Measurements from ENCODE around the gene SLC4A2. TPM values are rescaled to one million over a fixed set of nuclear protein-coding genes. Genes with fewer than 3 reads are reported as not detected.

Gene SLC4A2
- total and polyA plus RNA-seq, 5 donors from 2014 or later, result 11.6 to 71.7 (median 13.0) TPM

DNA sequence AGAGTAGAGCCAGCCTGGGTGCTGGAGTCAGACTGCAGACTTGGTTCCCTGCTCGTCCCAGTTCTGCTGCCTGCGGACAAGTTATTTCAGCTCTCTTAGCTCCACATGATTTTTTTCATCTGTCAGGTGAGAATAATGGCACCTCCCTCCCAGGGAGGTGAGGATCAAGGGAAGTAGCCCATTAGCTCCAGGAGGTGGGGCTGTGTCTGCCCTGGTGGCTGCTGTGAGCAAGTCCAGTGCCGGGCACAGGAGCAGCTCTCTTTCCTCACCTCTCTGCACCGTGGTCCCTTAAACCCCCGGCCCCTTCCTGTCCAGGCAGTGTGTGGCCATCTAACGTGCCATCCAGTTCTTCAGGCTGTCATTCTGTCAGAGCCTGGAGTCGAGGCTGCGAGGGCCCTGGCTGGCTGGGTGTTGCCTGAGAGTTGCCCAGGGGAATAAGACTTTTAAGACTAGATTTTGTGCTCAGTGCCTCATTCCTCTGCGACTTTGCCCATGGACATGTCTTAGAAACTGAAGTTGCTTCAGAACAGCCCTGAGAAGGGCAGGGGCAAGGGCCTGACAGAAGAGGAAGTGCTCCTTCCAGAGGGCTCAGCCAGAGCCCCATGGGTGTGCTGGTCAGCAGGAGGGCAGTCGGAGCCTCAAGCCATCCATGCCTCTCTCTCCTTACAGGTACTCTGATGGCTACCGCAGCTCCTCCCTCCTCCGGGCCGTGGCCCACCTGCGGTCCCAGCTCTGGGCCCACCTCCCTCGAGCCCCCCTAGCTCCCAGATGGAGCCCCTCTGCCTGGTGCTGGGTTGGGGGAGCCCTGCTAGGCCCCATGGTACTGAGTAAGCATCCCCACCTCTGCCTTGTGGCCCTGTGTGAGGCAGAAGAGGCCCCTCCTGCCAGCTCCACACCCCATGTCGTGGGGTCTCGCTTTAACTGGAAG, 26.2 kb upstream of the SLC4A2 start:
- Histone ChIP-seq H3K27ac (ENCODE audit: insufficient read depth, low read length, poor library complexity, severe bottlenecking) (no peak overlapping the region), H3K36me3 (ENCODE audit: control insufficient read depth, insufficient read depth, low read length) (peaks cover 36% of the 10 kb centered on the region), H3K27me3 (ENCODE audit: control insufficient read depth, insufficient read depth, low read length) (no peaks in the 10 kb centered on the region), H3K4me1 (ENCODE audit: control insufficient read depth, insufficient read depth, low read length, poor library complexity, severe bottlenecking) (peaks cover 10% of the 10 kb centered on the region), H3K9me3 (ENCODE audit: control insufficient read depth in 2 of 2, low read length in 2 of 2) (no peaks in the 10 kb centered on the region), H3K4me3 (ENCODE audit: low read depth, low read length) (no peak overlapping the region)
- H3K36me3 Mint-ChIP-seq, result peaks cover 12% of the 10 kb centered on the region
- H3K27ac Mint-ChIP-seq, result no peak overlapping the region
- H3K27me3 Mint-ChIP-seq, result peaks cover under 1% of the 10 kb centered on the region
- DNase-seq, result no peak
- H3K9me3 Mint-ChIP-seq, result no peaks in the 10 kb centered on the region
- no peak for ATAC-seq (ENCODE audit: low read depth in 2 of 2)
- no peak overlapping the region for H3K4me3 Mint-ChIP-seq
- H3K4me1 Mint-ChIP-seq, result peaks cover 0 to 25% (median 16%) of the 10 kb centered on the region in 4 donors

DNA sequence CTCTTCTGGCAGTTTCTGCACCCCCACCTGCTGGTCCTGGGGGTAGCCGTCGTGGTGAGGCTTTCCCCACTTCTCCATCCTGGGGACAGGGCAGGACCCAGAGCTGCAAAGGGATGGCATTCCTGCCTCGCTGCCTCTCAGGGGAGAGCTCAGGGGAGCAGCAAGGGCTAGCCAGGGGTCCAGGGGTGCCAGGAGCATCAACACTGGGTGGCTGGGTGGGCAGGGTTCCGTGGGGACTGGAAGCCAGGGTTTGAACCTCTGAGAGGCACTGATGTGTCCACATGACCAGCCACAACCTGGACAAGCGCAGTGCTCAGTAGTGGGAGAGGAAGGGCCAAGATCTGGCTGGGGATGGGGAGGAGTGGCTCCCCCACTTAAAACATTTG, 25.5 kb upstream of the SLC4A2 start:
- H3K27ac ChIP-seq (ENCODE audit: insufficient read depth, low read length, poor library complexity, severe bottlenecking), result no peak overlapping the region
- no peak overlapping the region for H3K4me3 ChIP-seq (ENCODE audit: low read depth, low read length)
- H3K9me3 ChIP-seq (ENCODE audit: control insufficient read depth in 2 of 2, low read length in 2 of 2), result no peaks in the 10 kb centered on the region
- Mint-ChIP-seq H3K27me3 (no peaks in the 10 kb centered on the region), H3K4me1 (peaks cover 0 to 19% (median 11%) of the 10 kb centered on the region in 4 donors), H3K4me3 (no peak overlapping the region), H3K9me3 (no peaks in the 10 kb centered on the region), H3K36me3 (peaks cover 12% of the 10 kb centered on the region), H3K27ac (no peak overlapping the region)
- no peaks in the 10 kb centered on the region for H3K27me3 ChIP-seq (ENCODE audit: control insufficient read depth, insufficient read depth, low read length)
- no peak for DNase-seq
- H3K4me1 ChIP-seq (ENCODE audit: control insufficient read depth, insufficient read depth, low read length, poor library complexity, severe bottlenecking), result peaks cover 6% of the 10 kb centered on the region
- H3K36me3 ChIP-seq (ENCODE audit: control insufficient read depth, insufficient read depth, low read length), result peaks cover 36% of the 10 kb centered on the region
- no peak for ATAC-seq (ENCODE audit: low read depth in 2 of 2)

DNA sequence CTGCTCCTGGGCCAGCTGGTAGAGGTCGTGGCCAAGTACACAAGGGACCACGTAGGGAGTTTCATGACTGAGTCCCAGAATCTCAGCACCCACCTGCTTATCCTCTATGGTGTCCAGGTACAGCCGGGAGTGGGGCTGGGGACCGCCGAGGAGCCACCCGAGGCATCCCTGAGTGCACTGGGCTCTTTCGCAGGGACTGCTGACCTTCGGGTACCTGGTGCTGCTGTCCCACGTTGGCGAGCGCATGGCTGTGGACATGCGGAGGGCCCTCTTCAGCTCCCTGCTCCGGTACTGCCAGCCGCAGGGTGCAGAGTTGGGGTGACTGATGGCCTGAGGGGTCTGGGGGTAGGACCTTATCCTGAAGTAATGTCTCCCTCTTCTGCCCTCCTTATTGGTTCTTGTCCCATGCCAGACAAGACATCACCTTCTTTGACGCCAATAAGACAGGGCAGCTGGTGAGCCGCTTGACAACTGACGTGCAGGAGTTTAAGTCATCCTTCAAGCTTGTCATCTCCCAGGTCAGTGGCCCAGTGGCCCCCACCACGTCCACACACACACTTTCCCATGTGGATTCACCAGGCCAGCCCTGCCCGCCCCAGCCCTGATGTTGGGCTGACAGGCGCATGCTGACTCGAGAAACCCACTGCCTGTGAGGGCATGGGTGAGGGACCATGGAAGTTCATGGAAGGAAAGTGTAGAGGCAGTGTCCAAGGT, 24.9 kb upstream of the SLC4A2 start:
- H3K4me1 Mint-ChIP-seq, result peaks cover 0 to 17% (median 9%) of the 10 kb centered on the region in 4 donors
- no peak overlapping the region for H3K4me3 Mint-ChIP-seq

DNA sequence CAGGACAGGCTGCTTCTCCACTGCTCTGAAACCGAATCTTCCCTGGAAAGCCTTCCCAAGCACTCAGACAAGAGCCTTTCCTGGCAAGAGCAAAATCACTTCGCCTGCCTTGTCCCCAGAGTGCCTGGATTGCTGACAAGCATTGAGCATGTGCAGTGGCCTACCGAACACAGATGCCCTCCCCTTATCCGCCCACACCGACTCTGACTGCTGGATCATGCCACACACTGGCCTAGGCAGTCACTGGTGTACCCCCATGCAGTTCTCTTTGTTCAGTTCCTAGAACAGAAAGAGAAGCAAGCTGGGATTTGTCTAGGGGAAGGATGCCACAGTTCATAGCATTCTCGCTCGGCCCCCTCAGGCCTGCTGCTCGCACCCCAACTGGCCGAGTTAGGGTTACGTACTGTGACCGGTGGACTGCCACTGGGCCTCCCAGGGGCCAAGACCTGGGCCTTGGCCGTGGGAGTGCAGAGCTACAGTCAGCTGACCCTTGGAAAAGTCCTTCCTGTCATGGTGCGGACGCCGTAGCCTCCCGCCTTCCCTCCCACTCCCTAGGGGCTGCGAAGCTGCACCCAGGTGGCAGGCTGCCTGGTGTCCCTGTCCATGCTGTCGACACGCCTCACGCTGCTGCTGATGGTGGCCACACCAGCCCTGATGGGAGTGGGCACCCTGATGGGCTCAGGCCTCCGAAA, 24.2 kb upstream of the SLC4A2 start:
- Mint-ChIP-seq H3K4me1 (peaks cover 0 to 17% (median 5%) of the 10 kb centered on the region in 4 donors), H3K27me3 (no peaks in the 10 kb centered on the region), H3K9me3 (no peaks in the 10 kb centered on the region), H3K36me3 (peaks cover 12% of the 10 kb centered on the region), H3K4me3 (no peak overlapping the region), H3K27ac (no peak overlapping the region)
- Histone ChIP-seq H3K4me1 (ENCODE audit: control insufficient read depth, insufficient read depth, low read length, poor library complexity, severe bottlenecking) (no peaks in the 10 kb centered on the region), H3K4me3 (ENCODE audit: low read depth, low read length) (no peak overlapping the region), H3K27me3 (ENCODE audit: control insufficient read depth, insufficient read depth, low read length) (no peaks in the 10 kb centered on the region), H3K27ac (ENCODE audit: insufficient read depth, low read length, poor library complexity, severe bottlenecking) (no peak overlapping the region), H3K36me3 (ENCODE audit: control insufficient read depth, insufficient read depth, low read length) (peaks cover 36% of the 10 kb centered on the region), H3K9me3 (ENCODE audit: control insufficient read depth in 2 of 2, low read length in 2 of 2) (no peaks in the 10 kb centered on the region)
- ATAC-seq (ENCODE audit: low read depth in 2 of 2), result no peak
- DNase-seq, result no peak

More for the DNA sequence above, 24.9 kb upstream of the SLC4A2 start:
- Mint-ChIP-seq H3K27me3 (no peaks in the 10 kb centered on the region), H3K36me3 (peaks cover 12% of the 10 kb centered on the region), H3K9me3 (no peaks in the 10 kb centered on the region), H3K27ac (no peak overlapping the region)
- ATAC-seq (ENCODE audit: low read depth in 2 of 2) (no peak), DNase-seq (no peak)
- no peak overlapping the region for H3K4me3 ChIP-seq (ENCODE audit: low read depth, low read length)
- peaks cover under 1% of the 10 kb centered on the region for H3K4me1 ChIP-seq (ENCODE audit: control insufficient read depth, insufficient read depth, low read length, poor library complexity, severe bottlenecking)
- no peak overlapping the region for H3K27ac ChIP-seq (ENCODE audit: insufficient read depth, low read length, poor library complexity, severe bottlenecking)
- H3K27me3 ChIP-seq (ENCODE audit: control insufficient read depth, insufficient read depth, low read length), result no peaks in the 10 kb centered on the region
- H3K36me3 ChIP-seq (ENCODE audit: control insufficient read depth, insufficient read depth, low read length), result peaks cover 36% of the 10 kb centered on the region
- no peaks in the 10 kb centered on the region for H3K9me3 ChIP-seq (ENCODE audit: control insufficient read depth in 2 of 2, low read length in 2 of 2)

DNA sequence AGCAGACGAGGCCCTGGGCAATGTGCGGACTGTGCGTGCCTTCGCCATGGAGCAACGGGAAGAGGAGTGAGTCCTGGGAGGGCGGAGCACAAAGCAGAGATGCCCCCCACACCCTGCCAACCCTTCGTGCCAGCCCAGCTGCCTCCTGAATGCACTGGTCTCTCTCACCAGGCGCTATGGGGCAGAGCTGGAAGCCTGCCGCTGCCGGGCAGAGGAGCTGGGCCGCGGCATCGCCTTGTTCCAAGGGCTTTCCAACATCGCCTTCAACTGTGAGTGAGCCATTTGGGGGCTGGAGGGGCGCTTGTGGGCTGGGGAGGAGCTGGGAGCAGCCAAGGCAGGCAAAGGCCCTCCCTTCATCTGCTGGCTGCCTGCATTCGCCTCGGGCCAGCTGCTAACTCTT, 23.5 kb upstream of the SLC4A2 start:
- no peaks in the 10 kb centered on the region for H3K4me1 ChIP-seq (ENCODE audit: control insufficient read depth, insufficient read depth, low read length, poor library complexity, severe bottlenecking)
- no peaks in the 10 kb centered on the region for H3K27me3 Mint-ChIP-seq
- ATAC-seq (ENCODE audit: low read depth in 2 of 2) (no peak), DNase-seq (no peak)
- H3K27ac ChIP-seq (ENCODE audit: insufficient read depth, low read length, poor library complexity, severe bottlenecking), result no peak overlapping the region
- H3K27ac Mint-ChIP-seq, result no peak overlapping the region
- H3K36me3 Mint-ChIP-seq, result peaks cover 12% of the 10 kb centered on the region
- no peaks in the 10 kb centered on the region for H3K9me3 Mint-ChIP-seq
- H3K36me3 ChIP-seq (ENCODE audit: control insufficient read depth, insufficient read depth, low read length), result peaks cover 36% of the 10 kb centered on the region
- no peaks in the 10 kb centered on the region for H3K9me3 ChIP-seq (ENCODE audit: control insufficient read depth in 2 of 2, low read length in 2 of 2)
- peaks cover 0 to 17% (median 4%) of the 10 kb centered on the region in 4 donors for H3K4me1 Mint-ChIP-seq
- H3K4me3 ChIP-seq (ENCODE audit: low read depth, low read length), result no peak overlapping the region
- no peak overlapping the region for H3K4me3 Mint-ChIP-seq
- H3K27me3 ChIP-seq (ENCODE audit: control insufficient read depth, insufficient read depth, low read length), result no peaks in the 10 kb centered on the region

DNA sequence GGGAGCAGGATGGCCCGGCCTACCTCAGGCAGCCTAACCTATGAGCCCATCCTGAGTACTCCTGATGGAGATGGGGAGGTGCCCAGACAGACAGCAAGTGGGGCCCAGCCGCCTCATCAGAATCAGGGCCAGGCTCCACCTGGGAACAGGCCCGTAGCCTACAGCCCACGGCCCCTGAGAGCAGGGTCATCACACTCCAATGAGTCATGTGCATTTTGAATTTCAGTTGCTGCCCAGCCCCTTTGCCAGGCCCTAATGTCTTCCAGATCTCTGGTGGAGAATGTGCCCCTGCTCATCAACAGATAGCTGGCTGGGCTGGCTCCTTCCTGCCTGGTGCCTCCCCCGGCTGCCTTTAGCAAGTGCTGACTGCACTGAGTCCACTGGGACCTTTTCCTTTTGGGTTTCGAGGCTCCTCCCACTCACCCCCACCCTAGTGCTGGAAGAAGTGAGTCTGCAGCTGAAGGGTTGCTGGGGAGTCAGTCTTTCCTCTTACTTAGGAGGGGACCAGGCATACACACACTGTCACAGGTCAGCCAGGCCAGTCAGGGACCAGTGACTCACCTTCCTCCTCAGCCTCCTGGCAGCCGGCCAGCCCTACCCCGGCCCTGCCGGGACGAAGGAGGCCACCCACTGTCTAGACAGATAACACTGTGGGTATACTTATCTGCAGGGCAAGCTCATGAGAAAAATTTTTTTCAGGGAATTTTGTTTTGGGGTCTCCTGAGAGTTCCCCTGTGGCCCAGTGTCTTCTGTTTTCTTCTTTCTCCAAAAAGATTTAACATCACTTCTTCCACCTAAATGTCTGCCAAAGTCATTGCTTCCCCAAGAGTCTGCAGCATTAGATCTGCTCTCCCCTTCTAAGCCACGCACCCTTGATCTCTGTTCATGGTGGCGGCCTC, 20.2 kb upstream of the SLC4A2 start:
- Mint-ChIP-seq H3K27me3 (no peaks in the 10 kb centered on the region), H3K36me3 (peaks cover 6% of the 10 kb centered on the region), H3K9me3 (no peaks in the 10 kb centered on the region), H3K4me3 (no peak overlapping the region), H3K27ac (peak overlapping the region in 1 of 3 donors; percentile 15), H3K4me1 (peaks cover 0 to 8% (median 0%) of the 10 kb centered on the region in 4 donors)
- Histone ChIP-seq H3K4me3 (ENCODE audit: low read depth, low read length) (no peak overlapping the region), H3K4me1 (ENCODE audit: control insufficient read depth, insufficient read depth, low read length, poor library complexity, severe bottlenecking) (no peaks in the 10 kb centered on the region), H3K9me3 (ENCODE audit: control insufficient read depth in 2 of 2, low read length in 2 of 2) (no peaks in the 10 kb centered on the region), H3K27me3 (ENCODE audit: control insufficient read depth, insufficient read depth, low read length) (no peaks in the 10 kb centered on the region), H3K36me3 (ENCODE audit: control insufficient read depth, insufficient read depth, low read length) (peaks cover 30% of the 10 kb centered on the region), H3K27ac (ENCODE audit: insufficient read depth, low read length, poor library complexity, severe bottlenecking) (no peak overlapping the region)
- peak; percentile 47 to 53 for ATAC-seq (ENCODE audit: low read depth in 2 of 2)
- peak in 2 of 3 donors; percentile 15 to 42 for DNase-seq
